NB4 (cell line): ENCODE data around the gene KNSTRN.

Experiments used
- DNase-seq: peaks from one replicate; pipeline ENCODE4 v3.0.0; 2010; ENCODE audit warnings: low read depth
- H3K4me3 ChIP-seq: one replicate; pipeline ENCODE4 v1.5.1; 2011; ENCODE audit warnings: mild to moderate bottlenecking, low read depth, low read length, moderate library complexity
- MYC ChIP-seq: IDR thresholded peaks from 2 replicates; pipeline ENCODE4 v1.6.1; 2011; ENCODE audit warnings: low read depth, low read length
- POLR2A ChIP-seq: IDR thresholded peaks from 2 replicates; pipeline ENCODE4 v1.6.1; 2011; ENCODE audit warnings: mild to moderate bottlenecking; ENCODE audit not compliant: insufficient read length; ENCODE audit errors: extremely low read depth
- TF ChIP-seq, protein P1 (sequence below): IDR thresholded peaks from one replicate; pipeline ENCODE4 v1.5.1; 2012; ENCODE audit warnings: low read depth, low read length
- TF ChIP-seq, protein P2 (sequence below): IDR thresholded peaks from 2 replicates; pipeline ENCODE4 v1.6.1; 2011; ENCODE audit warnings: low read depth, low read length

The KNSTRN gene

DNA sequence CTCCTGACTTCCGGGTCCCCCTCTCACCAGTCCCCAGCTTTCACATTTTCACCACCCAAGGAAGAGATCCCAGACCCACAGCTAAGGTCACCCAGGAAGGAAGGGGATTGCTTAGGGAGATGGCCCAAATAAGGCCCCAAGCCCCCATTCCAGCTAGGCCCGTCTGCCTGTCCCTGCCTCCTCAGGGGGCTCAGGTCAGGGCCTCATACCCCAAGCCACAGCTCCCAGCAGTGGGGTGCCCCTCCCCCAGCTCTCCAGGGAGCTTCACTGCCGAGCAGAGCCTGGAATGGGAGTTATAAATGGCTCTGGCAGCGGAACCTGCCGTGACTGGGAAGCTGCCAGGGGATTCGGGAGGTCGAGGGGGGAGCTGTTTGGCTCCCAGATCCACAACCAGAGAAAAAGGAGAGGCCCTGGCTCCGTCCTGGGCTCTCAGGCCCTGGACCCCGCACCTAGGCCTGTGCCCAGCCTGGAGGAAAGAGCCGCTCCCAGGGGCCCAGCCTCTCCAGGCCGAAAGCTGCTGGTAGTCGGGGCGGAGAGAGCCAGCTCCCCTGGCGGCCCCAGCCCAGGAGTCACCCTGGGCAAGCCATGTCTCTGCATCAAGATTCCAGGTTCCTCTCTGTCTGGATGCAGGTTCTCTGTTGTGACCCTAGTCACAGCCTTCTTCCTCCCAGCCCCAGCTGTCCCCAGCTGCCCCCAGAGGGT lies 42.3 kb upstream of the KNSTRN start:
- no peak for DNase-seq
- TF ChIP-seq, protein P1, sequence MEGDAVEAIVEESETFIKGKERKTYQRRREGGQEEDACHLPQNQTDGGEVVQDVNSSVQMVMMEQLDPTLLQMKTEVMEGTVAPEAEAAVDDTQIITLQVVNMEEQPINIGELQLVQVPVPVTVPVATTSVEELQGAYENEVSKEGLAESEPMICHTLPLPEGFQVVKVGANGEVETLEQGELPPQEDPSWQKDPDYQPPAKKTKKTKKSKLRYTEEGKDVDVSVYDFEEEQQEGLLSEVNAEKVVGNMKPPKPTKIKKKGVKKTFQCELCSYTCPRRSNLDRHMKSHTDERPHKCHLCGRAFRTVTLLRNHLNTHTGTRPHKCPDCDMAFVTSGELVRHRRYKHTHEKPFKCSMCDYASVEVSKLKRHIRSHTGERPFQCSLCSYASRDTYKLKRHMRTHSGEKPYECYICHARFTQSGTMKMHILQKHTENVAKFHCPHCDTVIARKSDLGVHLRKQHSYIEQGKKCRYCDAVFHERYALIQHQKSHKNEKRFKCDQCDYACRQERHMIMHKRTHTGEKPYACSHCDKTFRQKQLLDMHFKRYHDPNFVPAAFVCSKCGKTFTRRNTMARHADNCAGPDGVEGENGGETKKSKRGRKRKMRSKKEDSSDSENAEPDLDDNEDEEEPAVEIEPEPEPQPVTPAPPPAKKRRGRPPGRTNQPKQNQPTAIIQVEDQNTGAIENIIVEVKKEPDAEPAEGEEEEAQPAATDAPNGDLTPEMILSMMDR: no peak
- TF ChIP-seq, protein P2, sequence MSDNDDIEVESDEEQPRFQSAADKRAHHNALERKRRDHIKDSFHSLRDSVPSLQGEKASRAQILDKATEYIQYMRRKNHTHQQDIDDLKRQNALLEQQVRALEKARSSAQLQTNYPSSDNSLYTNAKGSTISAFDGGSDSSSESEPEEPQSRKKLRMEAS: no peak
- TF ChIP-seq POLR2A (no peak), MYC (no peak)
- H3K4me3 ChIP-seq: no peak overlapping the region

DNA sequence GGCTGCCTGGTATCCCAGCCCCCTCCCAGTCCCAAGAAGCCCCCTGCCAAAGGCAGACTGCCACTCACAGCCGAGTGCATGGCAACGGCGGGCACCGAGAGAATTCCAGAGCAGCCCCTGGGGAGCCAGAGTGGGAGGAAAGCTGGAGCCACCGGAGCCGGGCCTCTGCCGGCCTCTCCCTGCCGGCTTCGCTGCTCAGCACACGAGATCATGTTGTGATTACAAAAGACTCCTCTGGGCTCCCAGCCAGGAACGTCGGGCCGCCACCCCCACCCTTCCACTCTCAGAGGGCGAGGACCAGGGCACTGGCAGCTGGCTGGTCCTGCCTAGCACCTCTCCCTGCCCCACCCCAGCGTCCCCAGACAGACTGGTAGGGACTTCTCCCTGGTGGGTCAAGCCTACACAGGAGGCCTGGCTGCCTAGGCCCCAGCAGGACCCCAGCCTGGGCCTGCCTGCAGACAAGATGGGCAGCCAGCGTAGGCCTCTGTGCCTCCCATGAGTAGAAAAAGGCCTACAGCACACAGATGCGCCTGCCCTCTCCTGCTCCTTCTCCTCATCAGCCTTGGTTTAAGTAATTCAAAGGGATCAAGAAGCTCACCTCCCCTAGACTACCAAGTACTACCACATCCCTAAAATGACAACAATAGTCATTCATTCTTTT lies 41.7 kb upstream of the KNSTRN start, which contains the start of gene CCDC9B:
CCDC9B (minus strand) TSS at position 200 of the 661 bp plus-strand sequence; CDS start at position 80, 120 bp downstream.
- no peak for DNase-seq
- H3K4me3 ChIP-seq: no peak within 1 kb of the TSS
- no peak for TF ChIP-seq POLR2A
- no peak for TF ChIP-seq MYC
- TF ChIP-seq, protein P1: no peak
- TF ChIP-seq, protein P2: no peak

DNA sequence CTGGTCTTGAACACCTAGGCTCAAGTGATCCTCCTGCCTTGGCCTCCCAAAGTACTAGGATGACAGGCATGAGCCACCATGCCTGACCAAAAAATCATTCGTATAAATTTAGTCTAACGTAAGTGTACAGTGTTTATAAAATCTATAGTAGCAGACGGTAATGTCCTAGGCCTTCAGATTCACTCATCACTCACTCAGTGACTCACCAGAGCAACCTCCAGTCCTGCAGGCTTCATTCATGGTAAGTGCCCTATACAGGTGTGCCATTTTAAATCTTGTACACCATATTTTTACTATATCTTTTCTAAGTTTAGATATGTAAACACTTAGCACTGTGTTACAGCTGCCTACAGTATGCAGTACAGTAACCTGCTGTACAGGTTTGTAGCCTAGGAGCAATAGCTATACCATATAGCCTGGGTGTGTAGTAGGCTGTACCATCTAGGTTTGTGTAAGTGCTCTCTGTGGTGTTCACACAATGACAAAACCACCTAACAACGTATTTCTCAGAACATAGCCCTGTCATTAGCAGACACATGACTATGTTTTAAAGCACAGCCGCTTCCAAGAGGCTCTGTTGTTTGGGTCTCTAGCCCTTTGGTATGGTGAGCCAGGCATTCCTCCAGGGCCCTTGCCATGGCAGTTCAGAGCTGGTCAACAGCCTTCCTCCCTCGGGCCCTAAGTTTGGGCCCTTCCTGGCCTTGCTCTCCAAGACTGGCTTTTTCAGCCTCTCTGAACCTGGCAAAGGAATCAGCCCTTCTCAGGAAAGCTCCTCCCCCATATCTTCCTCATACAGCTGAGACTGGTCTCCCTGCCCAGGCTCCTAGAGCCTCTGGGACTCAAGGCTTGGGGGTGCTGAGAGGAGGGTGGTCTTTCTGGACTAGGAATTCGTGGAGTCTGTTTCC lies 39.9 kb upstream of the KNSTRN start:
- no peak overlapping the region for H3K4me3 ChIP-seq
- DNase-seq: no peak
- TF ChIP-seq, protein P1: no peak
- no peak for TF ChIP-seq POLR2A
- TF ChIP-seq MYC: no peak
- TF ChIP-seq, protein P2: no peak

DNA sequence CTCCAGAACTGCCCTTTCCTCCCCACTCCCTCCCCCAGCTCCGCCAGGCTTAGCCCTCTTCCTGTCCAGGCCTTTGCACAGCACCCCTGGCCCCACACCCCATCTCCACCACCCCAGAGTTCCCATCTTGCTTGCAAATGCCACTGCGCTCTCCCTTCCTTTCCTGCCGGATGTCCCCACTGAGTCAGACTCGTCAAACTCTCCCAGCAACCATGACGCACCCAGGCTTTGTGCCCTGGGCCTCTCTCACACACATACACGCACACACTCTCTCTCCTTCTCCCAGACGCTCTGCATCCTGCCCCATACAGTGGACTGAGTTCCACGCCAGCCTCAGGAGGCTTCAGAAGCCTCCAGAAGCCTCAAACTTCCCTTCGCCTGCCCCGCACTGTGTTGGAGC lies 39.0 kb upstream of the KNSTRN start:
- H3K4me3 ChIP-seq: no peak overlapping the region
- TF ChIP-seq, protein P1: no peak
- TF ChIP-seq, protein P2: no peak
- TF ChIP-seq MYC (no peak), POLR2A (no peak)
- DNase-seq: peak; percentile 88

DNA sequence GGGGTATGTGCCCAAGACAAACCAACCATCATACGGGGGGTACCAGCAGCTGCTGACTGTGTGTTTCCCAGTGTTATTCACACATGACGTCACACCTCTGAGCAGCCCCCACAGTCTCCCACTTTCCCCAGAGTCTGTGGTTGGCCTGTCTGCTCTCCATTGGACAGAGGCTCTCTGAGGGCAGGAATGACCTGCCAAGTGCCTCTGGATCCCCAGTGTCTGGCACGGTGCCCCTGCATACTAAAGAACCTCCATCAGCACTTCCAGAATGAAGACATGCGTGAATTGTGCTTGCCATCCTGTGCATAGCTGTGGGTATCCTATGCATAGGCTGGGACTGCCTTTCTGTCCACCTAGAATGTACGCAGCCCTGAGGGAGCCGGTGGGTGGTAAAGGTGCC lies 38.3 kb upstream of the KNSTRN start:
- DNase-seq: no peak
- TF ChIP-seq MYC (no peak), POLR2A (no peak)
- TF ChIP-seq, protein P1: no peak
- TF ChIP-seq, protein P2: no peak
- H3K4me3 ChIP-seq: no peak overlapping the region
